K562 (cell line): ENCODE measurements around the gene GNAZ.
"Not testable (repeated sequence)": the region's sequence is repeated elsewhere in the genome, so short reads cannot be mapped to it uniquely, and the experiment has no call there.

Experiments
- ATF3 ChIP-seq, 2 experiments: fragments of 450-650 bp in 1 of 2; sonication (generic) in 1 of 2; formaldehyde crosslinking in 1 of 2; IDR thresholded peaks in 1 of 2; conservative IDR thresholded peaks in 1 of 2; 2 replicates each; pipeline versions ENCODE4 v1.6.1 to v1.8.1; 2016 to 2023; ENCODE audit warnings: mild to moderate bottlenecking in 2 of 2, moderate library complexity in 2 of 2, inconsistent platforms in 1 of 2, missing genetic modification reagents in 1 of 2
- ATF7 ChIP-seq: fragments of 450-650 bp; IDR thresholded peaks from 2 replicates; pipeline ENCODE4 v1.7.1; 2014; ENCODE audit warnings: mild to moderate bottlenecking, moderate library complexity
- CCNT2 ChIP-seq: IDR thresholded peaks from 2 replicates; pipeline ENCODE4 v1.6.1; 2011; ENCODE audit warnings: borderline replicate concordance, low read depth, mild to moderate bottlenecking, moderate library complexity, mixed read lengths, low read length; ENCODE audit not compliant: insufficient read length; ENCODE audit errors: extremely low read depth
- CTCF ChIP-seq, 3 experiments: IDR thresholded peaks in 2 of 3; conservative IDR thresholded peaks in 1 of 3; 2 replicates each; pipeline ENCODE4 v1.5.1; 2011 to 2012; ENCODE audit warnings: low read length in 3 of 3, mild to moderate bottlenecking in 3 of 3, control low read depth in 2 of 3, improper control_type of control experiment in 1 of 3, inconsistent platforms in 1 of 3, low read depth in 1 of 3, mixed read lengths in 1 of 3, moderate library complexity in 1 of 3; ENCODE audit not compliant: insufficient read depth in 2 of 3
- EP300 ChIP-seq: IDR thresholded peaks from 2 replicates; pipeline ENCODE4 v1.6.1; 2012; ENCODE audit warnings: low read length, improper control_type of control experiment
- FOXM1 ChIP-seq, 2 experiments: fragments of 450-650 bp in 1 of 2; sonication (generic) in 1 of 2; formaldehyde crosslinking in 1 of 2; IDR thresholded peaks; 2 replicates each; pipeline versions ENCODE4 v1.6.1 to v1.9.0; 2017 to 2022; ENCODE audit warnings: low read depth in 2 of 2, mild to moderate bottlenecking in 2 of 2, missing genetic modification reagents in 1 of 2, moderate library complexity in 1 of 2
- FOXP4 ChIP-seq: sonication (generic); formaldehyde crosslinking; IDR thresholded peaks from 2 replicates; pipeline ENCODE4 v1.8.0; 2022; ENCODE audit warnings: mild to moderate bottlenecking, missing genetic modification reagents, borderline replicate concordance
- MYC ChIP-seq, 2 experiments: fragments of 250-450 bp in 1 of 2; sonication (Bioruptor Pico) in 1 of 2; IDR thresholded peaks; 2 replicates each; pipeline versions ENCODE4 v1.5.1 to v1.6.1; 2012 to 2021; ENCODE audit warnings: low read depth in 2 of 2, borderline replicate concordance in 1 of 2, improper control_type of control experiment in 1 of 2, low read length in 1 of 2, mild to moderate bottlenecking in 1 of 2, moderate library complexity in 1 of 2
- POLR2A ChIP-seq: fragments of 450-650 bp; conservative IDR thresholded peaks from 2 replicates; pipeline ENCODE4 v1.6.1; 2016
- SRSF7 ChIP-seq: fragments of 200-400 bp; formaldehyde crosslinking; optimal IDR thresholded peaks from 2 replicates; pipeline ENCODE3; 2017; ENCODE audit warnings: mild to moderate bottlenecking, low read depth, low read length
- ZC3H4 ChIP-seq: sonication (generic); formaldehyde crosslinking; IDR thresholded peaks from 2 replicates; pipeline ENCODE4 v1.9.0; 2021; ENCODE audit warnings: missing genetic modification reagents, borderline replicate concordance

- TF ChIP-seq ATF7; FOXM1 (IDR thresholded peaks at IDR 0.05; ENCODE audit: low read depth); FOXM1 (CRISPR knock-in tag; IDR thresholded peaks at IDR 0.05; ENCODE audit: low read depth); ATF3 (IDR thresholded peaks at IDR 0.05); ATF3 (CRISPR knock-in tag; conservative IDR thresholded peaks at IDR 0.05); CCNT2; FOXP4 (CRISPR knock-in tag); POLR2A; ZC3H4 (CRISPR knock-in tag); CTCF (IDR thresholded peaks at IDR 0.05 in 2 of 3, conservative IDR thresholded peaks at IDR 0.05 in 1 of 3; ENCODE audit: insufficient read depth in 2 of 3, low read depth in 1 of 3, low read length in 3 of 3); EP300; SRSF7; MYC (IDR thresholded peaks at IDR 0.05; ENCODE audit: low read depth, low read length); MYC (CRISPR knock-in tag; IDR thresholded peaks at IDR 0.05; ENCODE audit: borderline replicate concordance, low read depth): not testable (repeated sequence)
These were observed 66.7 kb downstream of the GNAZ start for GRCh38 chr22:23136991-23137390.
